Measurements from ENCODE around the gene TTC8. TPM values are rescaled to one million over a fixed set of nuclear protein-coding genes. Genes with fewer than 3 reads are reported as not detected.

TTC8 gene
- total RNA-seq, 4 donors from 2014 or later: 5.1 to 22.3 (median 13.8) TPM

GRCh38 chr14:88799522-88799921 lies 24.9 kb upstream of the TTC8 start:
- DNase-seq: no peak
- Histone ChIP-seq H3K9me3 (peaks cover 0 to 2% (median 0%) of the 10 kb centered on the region in 4 donors), H3K4me3 (no peak overlapping the region), H3K36me3 (no peaks in the 10 kb centered on the region), H3K4me1 (no peaks in the 10 kb centered on the region), H3K27me3 (no peaks in the 10 kb centered on the region), H3K27ac (no peak overlapping the region)
- TF ChIP-seq CTCF (IDR thresholded peaks at IDR 0.05) (no peak), POLR2A (IDR thresholded peaks at IDR 0.05) (no peak)

GRCh38 chr14:88802596-88802995 lies 21.9 kb upstream of the TTC8 start:
- DNase-seq: no peak
- TF ChIP-seq CTCF (IDR thresholded peaks at IDR 0.05): no peak
- no peak for TF ChIP-seq POLR2A (IDR thresholded peaks at IDR 0.05)
- Histone ChIP-seq H3K27me3 (no peaks in the 10 kb centered on the region), H3K36me3 (no peaks in the 10 kb centered on the region), H3K27ac (no peak overlapping the region), H3K4me3 (no peak overlapping the region), H3K9me3 (peaks cover 0 to 5% (median 0%) of the 10 kb centered on the region in 4 donors), H3K4me1 (no peaks in the 10 kb centered on the region)

- Histone ChIP-seq H3K27me3 (no peaks in the 10 kb centered on the region), H3K27ac (no peak overlapping the region), H3K36me3 (no peaks in the 10 kb centered on the region), H3K4me1 (no peaks in the 10 kb centered on the region), H3K4me3 (no peak overlapping the region), H3K9me3 (peaks cover 0 to 5% (median 0%) of the 10 kb centered on the region in 4 donors)
- no peak for TF ChIP-seq CTCF (IDR thresholded peaks at IDR 0.05)
- no peak for TF ChIP-seq POLR2A (IDR thresholded peaks at IDR 0.05)
- DNase-seq: no peak
These were observed 20.4 kb upstream of the TTC8 start for GRCh38 chr14:88804035-88804434.

GRCh38 chr14:88804477-88804876 lies 20.0 kb upstream of the TTC8 start:
- no peak for DNase-seq
- H3K4me3 ChIP-seq: no peak overlapping the region
- H3K27ac ChIP-seq: no peak overlapping the region
- no peaks in the 10 kb centered on the region for H3K36me3 ChIP-seq
- TF ChIP-seq CTCF (IDR thresholded peaks at IDR 0.05) (no peak), POLR2A (IDR thresholded peaks at IDR 0.05) (no peak)
- H3K4me1 ChIP-seq: no peaks in the 10 kb centered on the region
- H3K9me3 ChIP-seq: peaks cover 0 to 5% (median 0%) of the 10 kb centered on the region in 4 donors
- no peaks in the 10 kb centered on the region for H3K27me3 ChIP-seq

- no peak overlapping the region for H3K27ac ChIP-seq
- H3K9me3 ChIP-seq: peaks cover 0 to 5% (median 0%) of the 10 kb centered on the region in 4 donors
- no peaks in the 10 kb centered on the region for H3K36me3 ChIP-seq
- H3K4me1 ChIP-seq: no peaks in the 10 kb centered on the region
- no peak for DNase-seq
- no peaks in the 10 kb centered on the region for H3K27me3 ChIP-seq
- H3K4me3 ChIP-seq: no peak overlapping the region
- TF ChIP-seq CTCF (IDR thresholded peaks at IDR 0.05) (no peak), POLR2A (IDR thresholded peaks at IDR 0.05) (no peak)
These were observed 16.1 kb upstream of the TTC8 start for GRCh38 chr14:88808359-88808758.

- Histone ChIP-seq H3K4me3 (no peak overlapping the region), H3K4me1 (no peaks in the 10 kb centered on the region), H3K36me3 (no peaks in the 10 kb centered on the region), H3K27ac (no peak overlapping the region), H3K27me3 (no peaks in the 10 kb centered on the region), H3K9me3 (no peaks in the 10 kb centered on the region)
- TF ChIP-seq POLR2A (IDR thresholded peaks at IDR 0.05): no peak
- TF ChIP-seq CTCF (IDR thresholded peaks at IDR 0.05): no peak
- DNase-seq: no peak
These were observed 8.5 kb upstream of the TTC8 start for GRCh38 chr14:88815980-88816379.

Data from Peyer's patch (tissue), 4 donors.